ENCODE data around the gene BRD2. TPM values are rescaled to one million over a fixed set of nuclear protein-coding genes. Genes with fewer than 3 reads are reported as not detected.

Gene BRD2
- total RNA-seq, 4 donors from 2014 or later = 83.0 to 154 (median 96.1) TPM

DNA sequence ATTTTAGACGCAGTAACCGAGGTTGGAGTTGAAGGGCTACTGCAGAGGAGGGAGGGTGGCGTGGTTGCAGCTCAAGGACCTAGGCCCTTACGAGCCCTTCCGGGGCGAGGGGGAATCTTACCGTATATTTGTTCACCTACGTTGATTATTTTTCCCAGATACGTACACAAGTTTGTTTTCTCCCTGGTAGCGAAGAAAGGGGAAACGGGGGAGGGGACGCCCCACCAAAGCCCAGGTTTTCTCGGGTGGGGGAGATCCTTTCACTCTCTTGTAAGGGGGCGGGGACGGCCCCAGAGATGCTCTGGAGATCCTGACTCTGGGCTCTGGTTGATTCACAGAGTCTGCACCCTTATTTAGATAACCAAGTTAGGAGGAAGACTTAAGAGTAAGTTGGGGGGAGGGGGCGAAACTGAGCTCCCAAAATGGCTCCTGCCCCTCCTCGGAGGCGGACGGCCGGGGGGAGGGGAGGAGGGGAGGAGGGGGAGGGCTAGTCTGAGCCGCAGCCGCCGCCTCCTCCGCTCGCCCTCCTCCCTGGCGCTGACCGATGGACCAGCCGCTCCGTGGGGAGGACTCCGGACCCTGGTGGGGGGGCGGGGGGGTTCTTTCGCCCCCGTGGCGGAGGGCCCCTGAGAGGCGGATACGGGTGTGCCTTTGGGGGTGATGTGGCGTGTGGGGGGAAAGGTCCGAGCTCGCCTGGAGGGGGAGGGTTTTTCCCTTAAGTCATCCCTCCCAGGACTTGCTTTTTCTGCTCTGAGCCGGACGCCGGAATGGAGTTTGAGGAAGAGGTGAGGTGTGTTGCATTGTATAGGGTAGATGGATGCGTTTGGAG, 2.2 kb downstream of the BRD2 start:
- TF ChIP-seq, protein P1, sequence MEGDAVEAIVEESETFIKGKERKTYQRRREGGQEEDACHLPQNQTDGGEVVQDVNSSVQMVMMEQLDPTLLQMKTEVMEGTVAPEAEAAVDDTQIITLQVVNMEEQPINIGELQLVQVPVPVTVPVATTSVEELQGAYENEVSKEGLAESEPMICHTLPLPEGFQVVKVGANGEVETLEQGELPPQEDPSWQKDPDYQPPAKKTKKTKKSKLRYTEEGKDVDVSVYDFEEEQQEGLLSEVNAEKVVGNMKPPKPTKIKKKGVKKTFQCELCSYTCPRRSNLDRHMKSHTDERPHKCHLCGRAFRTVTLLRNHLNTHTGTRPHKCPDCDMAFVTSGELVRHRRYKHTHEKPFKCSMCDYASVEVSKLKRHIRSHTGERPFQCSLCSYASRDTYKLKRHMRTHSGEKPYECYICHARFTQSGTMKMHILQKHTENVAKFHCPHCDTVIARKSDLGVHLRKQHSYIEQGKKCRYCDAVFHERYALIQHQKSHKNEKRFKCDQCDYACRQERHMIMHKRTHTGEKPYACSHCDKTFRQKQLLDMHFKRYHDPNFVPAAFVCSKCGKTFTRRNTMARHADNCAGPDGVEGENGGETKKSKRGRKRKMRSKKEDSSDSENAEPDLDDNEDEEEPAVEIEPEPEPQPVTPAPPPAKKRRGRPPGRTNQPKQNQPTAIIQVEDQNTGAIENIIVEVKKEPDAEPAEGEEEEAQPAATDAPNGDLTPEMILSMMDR (IDR thresholded peaks at IDR 0.05; ENCODE audit: low read depth) = no peak

DNA sequence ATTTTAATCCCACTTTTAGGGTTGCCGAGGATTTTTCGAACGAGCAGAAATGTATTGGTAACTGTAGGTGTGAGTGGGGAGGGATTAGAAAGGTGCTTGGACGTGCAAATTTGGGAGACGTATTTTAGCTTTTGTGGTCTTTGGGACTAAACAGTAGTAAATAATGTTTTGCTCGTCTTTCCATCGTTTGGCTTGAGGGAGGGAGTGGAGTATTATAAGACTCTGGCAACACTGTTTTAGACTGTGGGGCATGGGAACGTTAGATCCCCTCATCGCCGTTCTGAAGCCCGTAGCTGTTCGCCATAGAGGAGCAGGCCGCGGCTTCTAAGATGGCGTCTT, 2.8 kb downstream of the BRD2 start:
- TF ChIP-seq, protein P1 (IDR thresholded peaks at IDR 0.05; ENCODE audit: low read depth) = no peak

DNA sequence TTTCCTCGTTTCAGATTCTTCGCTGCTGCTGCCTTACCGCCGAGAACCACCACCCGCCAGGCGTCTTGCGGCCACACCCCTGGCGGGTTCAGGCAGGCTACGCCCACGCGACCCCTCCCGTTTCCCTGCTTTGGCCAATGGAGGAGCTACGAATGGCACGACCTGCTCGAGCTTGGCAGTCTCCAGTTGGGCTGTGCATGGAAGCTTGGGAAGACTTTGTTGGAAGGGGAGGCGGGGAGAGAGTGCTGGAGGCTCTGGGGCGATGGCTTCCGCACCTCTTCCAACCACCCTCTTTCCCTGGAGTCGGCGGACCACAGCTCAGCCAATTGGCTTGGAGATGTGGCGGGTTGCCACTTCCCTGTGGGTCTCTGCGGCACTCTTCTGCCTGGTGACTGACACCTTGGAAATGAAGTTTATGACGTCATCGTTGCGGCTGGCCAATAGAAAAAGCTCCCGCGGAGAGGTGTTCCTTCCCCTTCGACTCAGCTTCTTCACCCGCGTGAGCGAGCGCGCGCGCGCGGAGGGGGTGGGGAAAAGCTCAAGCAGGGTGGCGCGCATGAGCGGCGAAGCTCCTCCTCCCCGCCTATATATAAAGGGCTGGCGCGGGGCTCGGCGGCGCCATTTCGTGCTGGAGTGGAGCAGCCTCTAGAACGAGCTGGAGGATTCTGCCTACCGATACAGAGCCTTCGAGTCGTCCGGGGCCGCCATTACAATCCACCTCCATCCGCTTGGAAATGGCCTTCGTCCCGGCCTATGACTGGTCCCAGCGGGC, 3.4 kb downstream of the BRD2 start:
- TF ChIP-seq, protein P1 (IDR thresholded peaks at IDR 0.05; ENCODE audit: low read depth) = no peak

DNA sequence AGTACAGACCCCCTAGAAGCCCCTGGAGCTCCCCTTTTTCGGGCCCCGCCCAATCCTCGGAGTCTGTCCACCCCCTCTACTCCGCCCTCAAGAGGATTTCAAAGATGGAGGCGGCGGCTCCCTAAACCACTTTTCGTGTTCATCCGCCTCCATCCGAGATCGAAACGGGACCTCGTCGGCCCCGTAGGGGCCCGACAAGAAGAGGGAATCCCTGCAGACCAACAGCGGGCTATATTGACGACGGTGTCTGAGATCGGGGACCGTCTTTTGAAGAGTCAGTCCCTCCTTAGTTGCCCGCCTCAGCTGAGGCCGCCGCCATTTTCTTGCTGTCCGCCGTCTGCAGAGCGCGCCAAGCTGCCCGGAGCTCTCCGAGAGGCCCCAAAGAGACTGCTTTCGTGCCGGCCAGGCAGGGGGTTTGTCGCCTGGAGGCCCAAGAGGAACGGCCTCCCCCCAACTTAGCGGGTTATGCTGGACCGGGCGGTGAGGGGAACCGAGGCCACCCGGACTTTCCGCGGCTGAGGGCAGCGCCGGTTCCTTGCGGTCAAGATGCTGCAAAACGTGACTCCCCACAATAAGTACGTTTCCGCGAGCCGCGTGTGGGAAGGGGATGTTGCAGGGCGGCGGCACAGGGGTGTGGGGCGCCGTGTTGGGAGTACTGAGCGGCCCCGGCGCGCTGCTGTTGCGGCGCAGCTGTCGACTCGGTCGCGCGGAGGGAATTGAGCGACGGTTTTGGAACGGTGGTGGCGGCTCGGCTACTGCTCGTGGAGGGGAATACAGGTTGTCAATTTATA, 4.2 kb downstream of the BRD2 start:
- TF ChIP-seq, protein P1 (IDR thresholded peaks at IDR 0.05; ENCODE audit: low read depth) = no peak

DNA sequence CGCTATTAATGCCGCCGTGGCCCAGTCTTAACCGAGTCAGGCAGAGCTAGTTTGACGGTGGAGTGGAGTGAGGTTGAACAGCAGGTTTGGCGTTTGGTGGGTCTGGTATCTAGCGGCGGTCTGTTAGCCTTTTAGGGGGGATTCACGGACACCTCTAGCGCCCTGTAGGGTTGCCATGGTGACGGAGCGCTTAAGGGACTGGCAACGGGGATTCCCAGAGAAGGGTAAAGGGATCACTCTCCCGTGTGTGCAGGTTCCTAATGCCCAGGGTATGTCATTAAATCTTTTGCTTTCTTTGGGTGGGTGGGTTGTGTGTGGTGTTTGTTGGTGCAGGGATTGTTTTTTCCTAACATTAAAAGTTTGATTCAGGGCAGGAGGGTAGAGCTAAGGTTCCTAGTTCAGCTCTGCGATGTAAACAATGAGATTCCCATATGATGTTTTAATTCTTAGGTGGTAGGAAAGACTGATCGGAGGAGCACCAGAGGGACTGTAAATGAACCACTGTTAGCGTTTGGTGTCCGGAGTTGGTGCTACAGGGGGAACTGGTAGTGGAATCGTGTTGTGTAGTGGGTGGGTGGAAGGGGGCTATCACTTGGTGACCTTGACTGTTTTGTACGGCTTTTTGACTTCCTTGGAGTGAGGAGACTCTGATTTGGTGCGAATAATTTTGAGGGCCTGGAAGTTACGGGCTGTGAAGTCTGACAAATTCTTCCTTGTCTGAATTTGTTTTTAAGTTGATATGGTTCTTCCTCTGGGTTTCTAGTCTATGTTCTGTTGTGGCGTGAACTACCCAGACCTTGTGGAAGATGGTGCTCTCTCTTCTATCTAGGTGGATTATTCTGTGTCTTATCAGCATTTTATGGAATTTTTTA, 5.0 kb downstream of the BRD2 start:
- TF ChIP-seq, protein P1 (IDR thresholded peaks at IDR 0.05; ENCODE audit: low read depth) = no peak

DNA sequence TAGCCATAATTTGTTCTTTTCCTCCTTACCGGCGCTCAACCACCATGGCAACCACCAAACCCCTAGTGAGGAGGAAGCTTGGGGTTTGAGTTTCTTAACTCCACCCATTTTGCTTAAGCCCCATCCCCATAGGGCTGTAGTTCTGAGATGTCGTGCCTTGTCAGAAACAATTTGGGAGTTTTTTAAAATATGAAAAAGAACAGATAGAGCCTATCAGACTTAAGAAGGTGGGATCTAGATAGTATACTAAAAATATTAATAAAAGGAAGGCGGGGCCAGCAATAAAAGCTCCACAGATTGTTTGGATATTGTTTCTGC, 5.6 kb downstream of the BRD2 start:
- TF ChIP-seq, protein P1 (IDR thresholded peaks at IDR 0.05; ENCODE audit: low read depth) = no peak
